C4-2B (cell line): Measurements from ENCODE around the gene CCNY.

Source experiments
- CTCF ChIP-seq: fragments of 450-650 bp; conservative IDR thresholded peaks from 2 replicates; pipeline ENCODE4 v1.5.1; 2017; ENCODE audit warnings: mild to moderate bottlenecking
- ZFX ChIP-seq: fragments of 450-650 bp; IDR thresholded peaks from 2 replicates; pipeline ENCODE4 v1.6.1; 2017

DNA sequence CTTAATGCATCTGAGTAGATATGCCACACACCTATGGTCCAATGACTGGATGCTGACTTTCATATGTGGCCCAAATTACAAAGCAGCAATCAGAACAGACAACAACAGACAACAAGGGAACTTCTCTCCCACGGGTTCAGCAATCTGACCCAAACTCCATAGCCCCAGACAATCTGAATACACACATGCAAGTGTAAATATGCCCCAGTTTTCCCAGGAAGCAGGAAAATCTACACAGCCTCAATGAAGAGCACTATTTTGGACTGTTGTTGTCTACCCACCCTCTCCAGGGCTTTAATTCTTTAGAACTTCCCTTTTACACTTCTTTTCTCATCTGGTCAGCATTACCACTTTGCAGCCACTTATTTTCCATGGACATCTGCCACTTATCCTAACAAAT lies 2.0 kb upstream of the CCNY start:
- no peak for TF ChIP-seq CTCF
- TF ChIP-seq ZFX = no peak
